Measurements from ENCODE around the gene ACCS.
A peak's percentile ranks its signal among the peaks of the same experiment; 100 is the strongest.

The ACCS gene

GRCh38 chr11:44125598-44125997 is 59.5 kb downstream of the ACCS start:
- ChIA-PET POLR2A (no interaction called here), CTCF (interaction anchor here (0.9 to 7.4 kb wide), 7 partner anchors 7 to 410 kb away, joined by 3 to 53 read pairs (median 3); no protein-coding TSS in a partner anchor)
- H3K4me3 ChIP-seq (ENCODE audit: low read depth, low read length) = no peak overlapping the region
- no peak for TF ChIP-seq CTCF (IDR thresholded peaks at IDR 0.05; ENCODE audit: insufficient read depth, low read length, missing control alignments)
- DNase-seq (ENCODE audit: low read depth, low spot score) = no peak

GRCh38 chr11:44126304-44126703 is 60.2 kb downstream of the ACCS start:
- POLR2A ChIA-PET = interaction anchor here (0.6 kb wide), 1 partner anchor 1088 kb away, joined by 3 read pairs; no protein-coding TSS in a partner anchor
- no peak overlapping the region for H3K4me3 ChIP-seq (ENCODE audit: low read depth, low read length)
- no peak for TF ChIP-seq CTCF (IDR thresholded peaks at IDR 0.05; ENCODE audit: insufficient read depth, low read length, missing control alignments)
- CTCF ChIA-PET = interaction anchor here (0.9 to 7.4 kb wide), 7 partner anchors 6 to 410 kb away, joined by 3 to 53 read pairs (median 4); no protein-coding TSS in a partner anchor
- no peak for DNase-seq (ENCODE audit: low read depth, low spot score)

- no peak for TF ChIP-seq CTCF (IDR thresholded peaks at IDR 0.05; ENCODE audit: insufficient read depth, low read length, missing control alignments)
- ChIA-PET POLR2A (no interaction called here), CTCF (interaction anchor here (0.5 to 1.8 kb wide), 6 partner anchors 10 to 408 kb away, joined by 3 to 5 read pairs (median 4); no protein-coding TSS in a partner anchor)
- DNase-seq (ENCODE audit: low read depth, low spot score) = no peak
- H3K4me3 ChIP-seq (ENCODE audit: low read depth, low read length) = no peak overlapping the region
Measured at GRCh38 chr11:44127130-44127529, 61.1 kb downstream of the ACCS start.

- no peak for TF ChIP-seq CTCF (IDR thresholded peaks at IDR 0.05; ENCODE audit: insufficient read depth, low read length, missing control alignments)
- no peak for DNase-seq (ENCODE audit: low read depth, low spot score)
- ChIA-PET POLR2A (no interaction called here), CTCF (interaction anchor here (1.2 kb wide), 1 partner anchor 19 kb away, joined by 5 read pairs; no protein-coding TSS in a partner anchor)
- no peak overlapping the region for H3K4me3 ChIP-seq (ENCODE audit: low read depth, low read length)
Measured at GRCh38 chr11:44128729-44129128, 62.7 kb downstream of the ACCS start.

GRCh38 chr11:44130751-44131150 is 64.7 kb downstream of the ACCS start:
- DNase-seq (ENCODE audit: low read depth, low spot score) = no peak
- CTCF ChIA-PET = interaction anchor here (0.7 to 5.9 kb wide), 9 partner anchors 8 to 410 kb away, joined by 3 to 93 read pairs (median 6); no protein-coding TSS in a partner anchor
- POLR2A ChIA-PET = no interaction called here
- TF ChIP-seq CTCF (IDR thresholded peaks at IDR 0.05; ENCODE audit: insufficient read depth, low read length, missing control alignments) = no peak
- no peak overlapping the region for H3K4me3 ChIP-seq (ENCODE audit: low read depth, low read length)

- peak; percentile 54 for TF ChIP-seq CTCF (IDR thresholded peaks at IDR 0.05; ENCODE audit: insufficient read depth, low read length, missing control alignments)
- ChIA-PET CTCF (interaction anchor here (0.7 to 5.9 kb wide), 46 partner anchors 11 to 432 kb away, joined by 3 to 93 read pairs (median 5); partner anchors contain the start of gene EXT2), POLR2A (no interaction called here)
- no peak for DNase-seq (ENCODE audit: low read depth, low spot score)
- H3K4me3 ChIP-seq (ENCODE audit: low read depth, low read length) = no peak overlapping the region
Measured at GRCh38 chr11:44133335-44133946, 67.4 kb downstream of the ACCS start.

Measured in AG04449 (cell line).